IMR-90 (cell line): ENCODE data around the gene PDE6B. TPM values are rescaled to one million over a fixed set of nuclear protein-coding genes. Genes with fewer than 3 reads are reported as not detected.
A peak's percentile ranks its signal among the peaks of the same experiment; 100 is the strongest.

Experiments
- ATAC-seq: fragments of 200-7000 bp; cut with Tn5 transposase; 2 replicates; pipeline ENCODE4 v1.9.1; 2020; ENCODE audit warnings: low read depth, mild to moderate bottlenecking, moderate library complexity
- BruUV-seq: library from RNA; stranded (reverse); fragments of 400-500 nt; replicated peaks from 2 replicates; lab custom pipeline; 2021; lab: Mats Ljungman, UMichigan
- CTCF ChIA-PET: fragments of 300-600 bp; formaldehyde crosslinking; extraction: SDS; loops from one replicate; lab custom pipeline; 2021; ENCODE audit warnings: antibody characterized with exemption; lab: Yijun Ruan, JAX
- POLR2A ChIA-PET: fragments of 300-600 bp; sonication (Branson Sonifier 250); formaldehyde crosslinking; loops from one replicate; lab custom pipeline; 2022; ENCODE audit warnings: antibody characterized with exemption; ENCODE audit not compliant: unreplicated experiment; lab: Charles Lee
- DNase-seq: peaks from one replicate; pipeline ENCODE4 v3.0.0; 2013
- H2AFZ ChIP-seq: replicated peaks from 2 replicates; pipeline ENCODE3; 2013; ENCODE audit warnings: low read length, mild to moderate bottlenecking; ENCODE audit not compliant: poor library complexity
- H2AK5ac ChIP-seq: 2 replicates; pipeline ENCODE4 v1.6.1; 2013; ENCODE audit warnings: low read depth, low read length, inconsistent platforms
- H2AK9ac ChIP-seq: replicated peaks from 2 replicates; pipeline ENCODE3; 2013; ENCODE audit warnings: mild to moderate bottlenecking, low read depth, low read length, moderate library complexity; ENCODE audit not compliant: poor library complexity
- H2BK120ac ChIP-seq: 2 replicates; pipeline ENCODE4 v1.6.1; 2013; ENCODE audit warnings: low read depth, low read length, inconsistent platforms
- H2BK15ac ChIP-seq: 3 replicates; pipeline ENCODE4 v1.6.1; 2013; ENCODE audit warnings: low read depth, low read length, inconsistent platforms
- H2BK20ac ChIP-seq: 2 replicates; pipeline ENCODE4 v1.6.1; 2013; ENCODE audit warnings: low read depth, mild to moderate bottlenecking, inconsistent platforms, low read length, moderate library complexity
- H2BK5ac ChIP-seq: 2 replicates; pipeline ENCODE4 v1.6.1; 2013; ENCODE audit warnings: mild to moderate bottlenecking, low read depth, low read length, inconsistent platforms; ENCODE audit not compliant: poor library complexity, severe bottlenecking
- H3K14ac ChIP-seq: replicated peaks from 2 replicates; pipeline ENCODE4 v1.6.1; 2013; ENCODE audit warnings: low read depth, low read length, inconsistent platforms
- H3K18ac ChIP-seq: 2 replicates; pipeline ENCODE4 v1.6.1; 2013; ENCODE audit warnings: low read depth, low read length, control low read depth
- H3K23ac ChIP-seq: 2 replicates; pipeline ENCODE4 v1.6.1; 2013; ENCODE audit warnings: low read depth, low read length, inconsistent platforms
- H3K27ac ChIP-seq: 2 replicates; pipeline ENCODE4 v1.5.1; 2013; ENCODE audit warnings: mild to moderate bottlenecking, control low read depth, low read length; ENCODE audit not compliant: insufficient read depth
- H3K27me3 ChIP-seq: 2 replicates; pipeline ENCODE4 v1.6.1; 2013; ENCODE audit warnings: low read length; ENCODE audit not compliant: control insufficient read depth, insufficient read depth
- H3K36me3 ChIP-seq: 2 replicates; pipeline ENCODE4 v1.6.1; 2013; ENCODE audit warnings: low read length, mixed read lengths; ENCODE audit not compliant: control insufficient read depth, insufficient read depth
- H3K4ac ChIP-seq: 2 replicates; pipeline ENCODE4 v1.6.1; 2013; ENCODE audit warnings: low read depth, low read length, inconsistent platforms
- H3K4me1 ChIP-seq: 2 replicates; pipeline ENCODE4 v1.6.1; 2013; ENCODE audit warnings: low read length, mixed read lengths; ENCODE audit not compliant: control insufficient read depth, insufficient read depth
- H3K4me2 ChIP-seq: 2 replicates; pipeline ENCODE4 v1.6.1; 2013; ENCODE audit warnings: low read depth, mild to moderate bottlenecking, control low read depth, low read length, moderate library complexity
- H3K4me3 ChIP-seq: 2 replicates; pipeline ENCODE4 v1.5.1; 2013; ENCODE audit warnings: low read depth, mild to moderate bottlenecking, control low read depth, low read length, moderate library complexity; ENCODE audit not compliant: insufficient read depth
- H3K56ac ChIP-seq: 2 replicates; pipeline ENCODE4 v1.6.1; 2013; ENCODE audit warnings: low read length, inconsistent platforms; ENCODE audit not compliant: insufficient read depth; ENCODE audit errors: extremely low read depth
- H3K79me1 ChIP-seq, 2 experiments: 2 replicates each; pipeline ENCODE4 v1.6.1; 2013; ENCODE audit warnings: low read length in 2 of 2, inconsistent platforms in 1 of 2, low read depth in 1 of 2
- H3K9ac ChIP-seq: 2 replicates; pipeline ENCODE4 v1.6.1; 2013; ENCODE audit warnings: low read depth, low read length, control low read depth
- H3K9me1 ChIP-seq: 2 replicates; pipeline ENCODE4 v1.6.1; 2013; ENCODE audit warnings: low read length, inconsistent platforms; ENCODE audit not compliant: insufficient read depth
- H3K9me3 ChIP-seq: 2 replicates; pipeline ENCODE4 v1.6.1; 2013; ENCODE audit warnings: low read length; ENCODE audit not compliant: control insufficient read depth, insufficient read depth
- H4K20me1 ChIP-seq: 2 replicates; pipeline ENCODE4 v1.6.1; 2013; ENCODE audit warnings: low read length, inconsistent platforms; ENCODE audit not compliant: insufficient read depth
- H4K5ac ChIP-seq: 2 replicates; pipeline ENCODE4 v1.6.1; 2013; ENCODE audit warnings: mild to moderate bottlenecking, low read depth, low read length, control low read depth
- H4K8ac ChIP-seq, 2 experiments: 2 replicates each; pipeline ENCODE4 v1.6.1; 2013; ENCODE audit warnings: low read depth in 2 of 2, low read length in 2 of 2, control low read depth in 1 of 2, inconsistent platforms in 1 of 2
- H4K91ac ChIP-seq: 2 replicates; pipeline ENCODE4 v1.6.1; 2013; ENCODE audit warnings: low read depth, low read length, inconsistent platforms; ENCODE audit not compliant: insufficient read depth
- BHLHE40 ChIP-seq: fragments of 150-350 bp; IDR thresholded peaks from 2 replicates; pipeline ENCODE4 v1.6.1; 2016; ENCODE audit warnings: mild to moderate bottlenecking, low read depth, low read length
- CEBPB ChIP-seq: IDR thresholded peaks from 2 replicates; pipeline ENCODE4 v1.6.1; 2012; ENCODE audit warnings: low read depth, low read length, improper control_type of control experiment
- CHD1 ChIP-seq: IDR thresholded peaks from 2 replicates; pipeline ENCODE4 v1.6.1; 2012; ENCODE audit warnings: low read depth, low read length, improper control_type of control experiment
- CTCF ChIP-seq: conservative IDR thresholded peaks from 2 replicates; pipeline ENCODE4 v1.5.1; 2012; ENCODE audit warnings: mild to moderate bottlenecking, low read depth, low read length, improper control_type of control experiment
- FOS ChIP-seq: fragments of 150-350 bp; IDR thresholded peaks from 2 replicates; pipeline ENCODE4 v1.6.1; 2016; ENCODE audit warnings: low read depth, low read length
- MAFK ChIP-seq: IDR thresholded peaks from 2 replicates; pipeline ENCODE4 v1.6.1; 2012; ENCODE audit warnings: low read depth, low read length, improper control_type of control experiment
- MAZ ChIP-seq: IDR thresholded peaks from 2 replicates; pipeline ENCODE4 v1.6.1; 2012; ENCODE audit warnings: low read depth, mild to moderate bottlenecking, low read length, improper control_type of control experiment, moderate library complexity, borderline replicate concordance
- MXI1 ChIP-seq: IDR thresholded peaks from 2 replicates; pipeline ENCODE4 v1.6.1; 2012; ENCODE audit warnings: low read depth, mild to moderate bottlenecking, low read length, moderate library complexity, borderline replicate concordance
- NFE2L2 ChIP-seq: fragments of 150-350 bp; IDR thresholded peaks from 2 replicates; pipeline ENCODE4 v1.6.1; 2016; ENCODE audit warnings: low read depth, mild to moderate bottlenecking, low read length
- POLR2A ChIP-seq: IDR thresholded peaks from 2 replicates; pipeline ENCODE4 v1.6.1; 2012; ENCODE audit warnings: mild to moderate bottlenecking, low read depth, low read length
- RAD21 ChIP-seq: IDR thresholded peaks from 2 replicates; pipeline ENCODE4 v1.6.1; 2012; ENCODE audit warnings: low read length, improper control_type of control experiment
- RCOR1 ChIP-seq: IDR thresholded peaks from 2 replicates; pipeline ENCODE4 v1.6.1; 2012; ENCODE audit warnings: mild to moderate bottlenecking, low read length, improper control_type of control experiment; ENCODE audit not compliant: insufficient replicate concordance
- RFX5 ChIP-seq: IDR thresholded peaks from 2 replicates; pipeline ENCODE4 v1.8.0; 2012; ENCODE audit warnings: low read depth, mild to moderate bottlenecking, low read length, moderate library complexity
- SMC3 ChIP-seq: fragments of 150-350 bp; IDR thresholded peaks from 2 replicates; pipeline ENCODE4 v1.6.1; 2016; ENCODE audit warnings: low read depth, mild to moderate bottlenecking, antibody characterized with exemption, low read length, moderate library complexity
- USF2 ChIP-seq: fragments of 150-350 bp; IDR thresholded peaks from 2 replicates; pipeline ENCODE4 v1.6.1; 2017; ENCODE audit warnings: mild to moderate bottlenecking, antibody characterized with exemption, low read length, low read depth
- WGBS, 2 experiments: methylation state at CpG; one replicate each; pipeline versions ENCODE4 v1.1.5 to v1.1.7; 2013; ENCODE audit warnings: missing lambda C conversion rate in 2 of 2; ENCODE audit not compliant: insufficient read length in 1 of 2; ENCODE audit errors: extremely low coverage in 2 of 2; 5-methylcytosine and 5-hydroxymethylcytosine counted together
- dilution Hi-C: fragments of 300-500 bp; cut with HindIII; formaldehyde crosslinking; loops from one replicate; pipeline ENCODE4 v1.14.3; 2018; ENCODE audit warnings: low sequenced_read_pairs; ENCODE audit not compliant: unreplicated experiment
- in situ Hi-C: fragments of 300-500 bp; cut with MboI; formaldehyde crosslinking; loops from 3 replicates; pipeline ENCODE4 v1.14.3; 2019; ENCODE audit warnings: low sequenced_read_pairs, inconsistent platforms, mixed read lengths
- intact Hi-C: fragments of 100-400 bp; cut with micrococcal nuclease; formaldehyde crosslinking; loops from 2 replicates; pipeline ENCODE4 v1.10.0; 2022
- polyA plus RNA-seq, 3 experiments: library from polyadenylated mRNA; depleted of rRNA; stranded (reverse); fragments of >200 nt; gene quantifications; 2 replicates each; pipeline ENCODE4 v1.2.3, GENCODE V29; 2012; ENCODE audit warnings: low replicate concordance in 1 of 3
- total RNA-seq: library from RNA; depleted of rRNA; stranded (reverse); fragments of >200 nt; gene quantifications from 2 replicates; pipeline ENCODE4 v1.2.3, GENCODE V29; 2012
- TF ChIP-seq, protein P1 (sequence below): fragments of 150-350 bp; IDR thresholded peaks from 2 replicates; pipeline ENCODE4 v1.6.1; 2016; ENCODE audit warnings: low read depth, mild to moderate bottlenecking, low read length, moderate library complexity, borderline replicate concordance

The PDE6B gene
- total and polyA plus RNA-seq, 2 of the 4 experiments (the other 2 are of a cell fraction): under 0.01 TPM; not detected in 1

DNA sequence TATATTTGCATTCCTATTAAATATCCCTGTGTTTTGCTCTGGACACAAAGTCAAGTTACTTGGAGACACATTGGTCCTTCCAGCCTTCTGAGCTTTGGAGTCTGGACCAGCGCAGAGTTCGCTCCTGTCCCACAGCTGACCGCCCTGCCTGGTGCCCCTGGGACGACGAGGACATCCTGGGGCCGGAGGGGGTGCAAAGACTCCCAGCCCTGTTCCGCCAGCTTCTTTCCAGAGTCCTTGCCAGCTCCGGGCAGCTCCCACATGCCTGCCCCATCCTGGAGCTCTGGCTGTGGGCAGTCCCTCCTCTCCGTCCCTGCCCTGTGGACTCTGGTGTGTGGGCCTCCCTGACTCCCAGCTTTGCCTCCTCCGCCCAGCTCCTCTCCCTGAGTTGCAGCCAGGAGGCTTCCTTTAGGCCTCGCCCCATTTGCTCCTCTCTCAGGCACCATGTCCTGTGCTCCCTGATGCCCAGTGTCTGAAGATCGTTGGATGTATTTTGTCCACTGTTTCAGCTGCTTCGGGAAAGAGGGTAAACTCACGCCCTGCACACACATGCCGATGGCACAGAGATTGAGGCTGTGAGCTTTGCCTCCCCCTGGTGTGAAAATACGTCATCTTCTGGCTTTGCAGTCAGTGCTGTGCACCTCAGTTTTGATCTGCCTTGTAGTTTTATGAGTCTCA, 75.4 kb downstream of the PDE6B start:
- TF ChIP-seq BHLHE40 (no peak), CHD1 (no peak), RFX5 (no peak), MXI1 (no peak), POLR2A (no peak), USF2 (no peak), CTCF (no peak), MAZ (no peak), RAD21 (no peak), CEBPB (no peak), FOS (no peak), SMC3 (no peak), RCOR1 (no peak), NFE2L2 (no peak), MAFK (no peak)
- TF ChIP-seq, protein P1, sequence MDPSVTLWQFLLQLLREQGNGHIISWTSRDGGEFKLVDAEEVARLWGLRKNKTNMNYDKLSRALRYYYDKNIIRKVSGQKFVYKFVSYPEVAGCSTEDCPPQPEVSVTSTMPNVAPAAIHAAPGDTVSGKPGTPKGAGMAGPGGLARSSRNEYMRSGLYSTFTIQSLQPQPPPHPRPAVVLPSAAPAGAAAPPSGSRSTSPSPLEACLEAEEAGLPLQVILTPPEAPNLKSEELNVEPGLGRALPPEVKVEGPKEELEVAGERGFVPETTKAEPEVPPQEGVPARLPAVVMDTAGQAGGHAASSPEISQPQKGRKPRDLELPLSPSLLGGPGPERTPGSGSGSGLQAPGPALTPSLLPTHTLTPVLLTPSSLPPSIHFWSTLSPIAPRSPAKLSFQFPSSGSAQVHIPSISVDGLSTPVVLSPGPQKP: no peak
- Histone ChIP-seq H3K79me1 (peaks cover 5 to 6% of the 10 kb centered on the region in 2 experiments; a peak in 2 of 4 replicates), H3K9me1 (peaks cover 5% of the 10 kb centered on the region), H2BK120ac (no peak overlapping the region), H4K91ac (no peak overlapping the region), H3K36me3 (no peaks in the 10 kb centered on the region), H4K5ac (no peak overlapping the region), H3K56ac (no peak overlapping the region), H3K23ac (no peak overlapping the region), H3K4me2 (no peak overlapping the region), H3K4me3 (no peak overlapping the region), H4K20me1 (no peaks in the 10 kb centered on the region), H2BK20ac (no peak overlapping the region), H3K9ac (no peak overlapping the region), H3K9me3 (no peaks in the 10 kb centered on the region), H3K27me3 (peaks cover 8% of the 10 kb centered on the region), H3K4me1 (peaks cover 5% of the 10 kb centered on the region; the same call in 1 of the 2 replicates), H4K8ac (no peak overlapping the region), H3K18ac (no peak overlapping the region), H2AFZ (peak overlapping the region; percentile 49), H3K14ac (no peak overlapping the region), H3K27ac (no peak overlapping the region), H3K4ac (no peak overlapping the region), H2AK5ac (no peak overlapping the region), H2BK5ac (no peak overlapping the region), H2BK15ac (no peak overlapping the region), H2AK9ac (no peak overlapping the region)
- dilution Hi-C loops (no loop called here), intact Hi-C loops (no loop called here), in situ Hi-C loops (no loop called here)
- ATAC-seq (no peak), DNase-seq (no peak)
- 80% methylated on average over 10 of the region's 16 CpGs; no CpG with 5 or more reads in 1 of the 2 experiments for WGBS, 2 experiments
- POLR2A ChIA-PET: interaction anchor here (1.0 kb wide), 1 partner anchor 13 kb away, joined by 11 read pairs; no protein-coding TSS in a partner anchor
- CTCF ChIA-PET: no interaction called here
- no TSS peak for BruUV-seq
